Measurements from ENCODE around the gene DSC1.

Gene DSC1

DNA sequence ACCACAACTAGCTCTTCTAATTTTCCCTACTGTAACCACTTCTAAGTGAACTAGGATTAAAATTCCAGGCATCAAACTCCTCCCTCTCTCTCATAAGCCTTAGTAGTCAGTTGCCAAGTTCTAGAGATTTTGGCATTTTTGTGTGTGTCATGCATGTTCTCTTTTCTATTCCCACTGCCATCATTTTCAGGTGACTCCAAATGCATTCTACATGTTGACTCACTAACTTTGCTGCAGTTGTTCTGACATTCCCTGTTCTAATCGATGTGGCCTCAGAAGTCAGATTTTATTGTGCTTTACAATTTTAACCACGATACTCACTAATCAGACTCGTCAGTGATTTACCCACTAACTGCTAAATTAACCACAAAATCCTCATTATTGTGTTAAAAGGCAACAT lies 13.3 kb downstream of the DSC1 start:
- Histone ChIP-seq H3K23ac (ENCODE audit: low read length in 2 of 2) (no peak overlapping the region), H2BK15ac (ENCODE audit: low read depth, poor library complexity, severe bottlenecking) (no peak overlapping the region), H4K91ac (ENCODE audit: low read length) (no peak overlapping the region), H3K14ac (ENCODE audit: low read length in 2 of 2) (no peak overlapping the region), H3K4me1 (ENCODE audit: control insufficient read depth, insufficient read depth, low read depth, low read length) (no peaks in the 10 kb centered on the region), H3K36me3 (ENCODE audit: control insufficient read depth in 1 of 2, insufficient read depth in 2 of 2, low read depth in 1 of 2, low read length in 2 of 2) (no peaks in the 10 kb centered on the region), H2AFZ (ENCODE audit: low read depth, low read length) (no peak overlapping the region), H2AK5ac (ENCODE audit: low read length, severe bottlenecking) (no peak overlapping the region), H3K18ac (ENCODE audit: low read depth in 1 of 2, low read length in 2 of 2) (no peak overlapping the region), H3K4ac (ENCODE audit: low read depth in 1 of 2, low read length in 2 of 2) (no peak overlapping the region), H2BK120ac (ENCODE audit: low read depth, low read length) (no peak overlapping the region), H2BK12ac (ENCODE audit: low read length in 2 of 2) (no peak overlapping the region), H3K27me3 (ENCODE audit: control insufficient read depth in 1 of 2, insufficient read depth in 1 of 2, low read length in 2 of 2) (no peaks in the 10 kb centered on the region), H3K4me3 (ENCODE audit: insufficient read depth in 1 of 2, low read depth in 1 of 2, low read length in 2 of 2) (no peak overlapping the region), H3K4me2 (ENCODE audit: low read length, poor library complexity, severe bottlenecking) (no peak overlapping the region), H3K9ac (ENCODE audit: low read length) (no peak overlapping the region), H4K8ac (ENCODE audit: low read length) (no peak overlapping the region), H3K9me3 (ENCODE audit: control insufficient read depth, low read length) (no peaks in the 10 kb centered on the region), H2BK5ac (ENCODE audit: low read depth, low read length, poor library complexity, severe bottlenecking) (no peak overlapping the region), H3K27ac (ENCODE audit: low read length, poor library complexity, severe bottlenecking) (no peak overlapping the region), H3K79me1 (replicated peaks; ENCODE audit: low read length, poor library complexity, severe bottlenecking) (no peaks in the 10 kb centered on the region)
- no peak for DNase-seq
- WGBS = 81% methylated on average over 3 of the region's 3 CpGs

DNA sequence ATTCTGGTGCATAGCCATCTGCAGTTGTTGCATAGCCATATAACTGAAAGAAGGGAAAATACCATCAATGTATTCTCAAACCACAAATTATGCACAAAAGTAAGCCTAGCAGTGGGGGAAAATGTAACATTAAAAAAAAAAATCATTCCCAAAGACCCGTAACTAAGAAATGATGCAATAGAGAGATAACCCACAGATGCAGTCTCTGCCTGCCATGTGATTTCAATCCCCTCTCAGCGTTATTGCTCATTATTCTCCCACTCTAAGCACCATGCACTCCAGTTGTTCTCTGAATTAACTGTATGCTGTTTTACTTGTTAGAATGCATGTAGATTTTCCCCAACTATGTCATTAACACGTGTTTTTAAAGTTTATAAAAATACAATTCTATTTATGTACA lies 14.1 kb downstream of the DSC1 start:
- no peaks in the 10 kb centered on the region for H3K4me1 ChIP-seq (ENCODE audit: control insufficient read depth, insufficient read depth, low read depth, low read length)
- H2BK120ac ChIP-seq (ENCODE audit: low read depth, low read length) = no peak overlapping the region
- WGBS = 89% methylated on average over 2 of the region's 3 CpGs
- H2BK12ac ChIP-seq (ENCODE audit: low read length in 2 of 2) = no peak overlapping the region
- no peak overlapping the region for H3K9ac ChIP-seq (ENCODE audit: low read length)
- H3K4ac ChIP-seq (ENCODE audit: low read depth in 1 of 2, low read length in 2 of 2) = no peak overlapping the region
- H4K8ac ChIP-seq (ENCODE audit: low read length) = no peak overlapping the region
- no peak overlapping the region for H3K4me3 ChIP-seq (ENCODE audit: insufficient read depth in 1 of 2, low read depth in 1 of 2, low read length in 2 of 2)
- H3K9me3 ChIP-seq (ENCODE audit: control insufficient read depth, low read length) = no peaks in the 10 kb centered on the region
- H4K91ac ChIP-seq (ENCODE audit: low read length) = no peak overlapping the region
- no peak overlapping the region for H3K18ac ChIP-seq (ENCODE audit: low read depth in 1 of 2, low read length in 2 of 2)
- no peaks in the 10 kb centered on the region for H3K27me3 ChIP-seq (ENCODE audit: control insufficient read depth in 1 of 2, insufficient read depth in 1 of 2, low read length in 2 of 2)
- H2BK5ac ChIP-seq (ENCODE audit: low read depth, low read length, poor library complexity, severe bottlenecking) = no peak overlapping the region
- H2AK5ac ChIP-seq (ENCODE audit: low read length, severe bottlenecking) = no peak overlapping the region
- H3K79me1 ChIP-seq (replicated peaks; ENCODE audit: low read length, poor library complexity, severe bottlenecking) = no peaks in the 10 kb centered on the region
- no peak overlapping the region for H3K23ac ChIP-seq (ENCODE audit: low read length in 2 of 2)
- no peak overlapping the region for H3K27ac ChIP-seq (ENCODE audit: low read length, poor library complexity, severe bottlenecking)
- no peak overlapping the region for H3K4me2 ChIP-seq (ENCODE audit: low read length, poor library complexity, severe bottlenecking)
- H3K36me3 ChIP-seq (ENCODE audit: control insufficient read depth in 1 of 2, insufficient read depth in 2 of 2, low read depth in 1 of 2, low read length in 2 of 2) = no peaks in the 10 kb centered on the region
- no peak overlapping the region for H2AFZ ChIP-seq (ENCODE audit: low read depth, low read length)
- H3K14ac ChIP-seq (ENCODE audit: low read length in 2 of 2) = no peak overlapping the region
- H2BK15ac ChIP-seq (ENCODE audit: low read depth, poor library complexity, severe bottlenecking) = no peak overlapping the region
- no peak for DNase-seq

DNA sequence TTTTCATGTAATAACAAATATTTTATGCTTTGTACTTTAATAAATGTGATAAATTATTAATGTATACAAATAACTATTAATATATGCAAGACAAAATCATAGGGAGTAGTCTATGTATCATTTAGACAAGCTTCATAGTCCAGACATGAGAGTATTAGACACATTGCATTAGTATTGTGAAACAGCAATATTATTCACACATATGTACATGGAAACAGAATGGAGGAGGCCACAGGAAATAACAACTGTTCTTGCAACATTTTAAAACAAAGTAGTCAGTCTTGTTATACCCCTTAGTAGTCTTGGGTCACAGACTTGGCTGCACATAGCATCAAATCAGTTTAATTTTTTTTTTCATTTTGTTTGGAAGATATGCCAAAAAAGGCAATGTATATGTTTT lies 15.8 kb downstream of the DSC1 start:
- H2BK12ac ChIP-seq (ENCODE audit: low read length in 2 of 2) = no peak overlapping the region
- no peak overlapping the region for H2BK15ac ChIP-seq (ENCODE audit: low read depth, poor library complexity, severe bottlenecking)
- no peak overlapping the region for H3K27ac ChIP-seq (ENCODE audit: low read length, poor library complexity, severe bottlenecking)
- no peak overlapping the region for H2AFZ ChIP-seq (ENCODE audit: low read depth, low read length)
- H3K4ac ChIP-seq (ENCODE audit: low read depth in 1 of 2, low read length in 2 of 2) = no peak overlapping the region
- H3K9me3 ChIP-seq (ENCODE audit: control insufficient read depth, low read length) = no peaks in the 10 kb centered on the region
- no peaks in the 10 kb centered on the region for H3K27me3 ChIP-seq (ENCODE audit: control insufficient read depth in 1 of 2, insufficient read depth in 1 of 2, low read length in 2 of 2)
- no peaks in the 10 kb centered on the region for H3K79me1 ChIP-seq (replicated peaks; ENCODE audit: low read length, poor library complexity, severe bottlenecking)
- no peak overlapping the region for H4K91ac ChIP-seq (ENCODE audit: low read length)
- no peak overlapping the region for H3K23ac ChIP-seq (ENCODE audit: low read length in 2 of 2)
- H3K14ac ChIP-seq (ENCODE audit: low read length in 2 of 2) = no peak overlapping the region
- H3K4me1 ChIP-seq (ENCODE audit: control insufficient read depth, insufficient read depth, low read depth, low read length) = no peaks in the 10 kb centered on the region
- H3K4me3 ChIP-seq (ENCODE audit: insufficient read depth in 1 of 2, low read depth in 1 of 2, low read length in 2 of 2) = no peak overlapping the region
- H2AK5ac ChIP-seq (ENCODE audit: low read length, severe bottlenecking) = no peak overlapping the region
- DNase-seq = no peak
- H2BK5ac ChIP-seq (ENCODE audit: low read depth, low read length, poor library complexity, severe bottlenecking) = no peak overlapping the region
- no peak overlapping the region for H3K9ac ChIP-seq (ENCODE audit: low read length)
- H2BK120ac ChIP-seq (ENCODE audit: low read depth, low read length) = no peak overlapping the region
- no peak overlapping the region for H3K4me2 ChIP-seq (ENCODE audit: low read length, poor library complexity, severe bottlenecking)
- H3K36me3 ChIP-seq (ENCODE audit: control insufficient read depth in 1 of 2, insufficient read depth in 2 of 2, low read depth in 1 of 2, low read length in 2 of 2) = no peaks in the 10 kb centered on the region
- no peak overlapping the region for H4K8ac ChIP-seq (ENCODE audit: low read length)
- H3K18ac ChIP-seq (ENCODE audit: low read depth in 1 of 2, low read length in 2 of 2) = no peak overlapping the region

DNA sequence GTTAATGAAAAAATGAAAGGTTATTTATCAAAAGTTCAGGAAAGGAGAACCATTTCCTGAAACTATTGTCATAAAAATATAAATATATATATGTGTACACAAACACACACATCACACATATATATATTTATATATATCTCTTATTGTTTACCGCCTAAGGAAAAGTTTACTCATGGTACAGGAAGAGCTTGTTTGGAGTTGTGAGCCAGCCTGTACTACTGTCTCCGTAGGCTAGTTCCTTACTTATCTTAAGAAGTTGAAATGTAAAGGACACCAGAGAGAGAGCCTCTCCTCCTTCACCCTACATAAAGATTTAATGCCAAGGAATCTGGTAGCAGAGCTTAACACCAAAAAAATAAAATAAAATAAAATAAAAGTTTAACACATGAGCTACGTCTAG lies 19.6 kb downstream of the DSC1 start:
- no peaks in the 10 kb centered on the region for H3K79me1 ChIP-seq (replicated peaks; ENCODE audit: low read length, poor library complexity, severe bottlenecking)
- no peak for DNase-seq
- H3K9ac ChIP-seq (ENCODE audit: low read length) = no peak overlapping the region
- H3K4me1 ChIP-seq (ENCODE audit: control insufficient read depth, insufficient read depth, low read depth, low read length) = no peaks in the 10 kb centered on the region
- no peak overlapping the region for H3K14ac ChIP-seq (ENCODE audit: low read length in 2 of 2)
- H4K91ac ChIP-seq (ENCODE audit: low read length) = no peak overlapping the region
- no CpG with 5 or more reads among the region's 3 CpGs for WGBS
- H3K4me2 ChIP-seq (ENCODE audit: low read length, poor library complexity, severe bottlenecking) = no peak overlapping the region
- no peak overlapping the region for H2AK5ac ChIP-seq (ENCODE audit: low read length, severe bottlenecking)
- no peak overlapping the region for H2BK12ac ChIP-seq (ENCODE audit: low read length in 2 of 2)
- no peaks in the 10 kb centered on the region for H3K36me3 ChIP-seq (ENCODE audit: control insufficient read depth in 1 of 2, insufficient read depth in 2 of 2, low read depth in 1 of 2, low read length in 2 of 2)
- H3K27me3 ChIP-seq (ENCODE audit: control insufficient read depth in 1 of 2, insufficient read depth in 1 of 2, low read length in 2 of 2) = no peaks in the 10 kb centered on the region
- no peak overlapping the region for H2BK5ac ChIP-seq (ENCODE audit: low read depth, low read length, poor library complexity, severe bottlenecking)
- H3K18ac ChIP-seq (ENCODE audit: low read depth in 1 of 2, low read length in 2 of 2) = no peak overlapping the region
- no peak overlapping the region for H3K27ac ChIP-seq (ENCODE audit: low read length, poor library complexity, severe bottlenecking)
- no peak overlapping the region for H3K4me3 ChIP-seq (ENCODE audit: insufficient read depth in 1 of 2, low read depth in 1 of 2, low read length in 2 of 2)
- no peak overlapping the region for H2BK120ac ChIP-seq (ENCODE audit: low read depth, low read length)
- H3K4ac ChIP-seq (ENCODE audit: low read depth in 1 of 2, low read length in 2 of 2) = no peak overlapping the region
- H4K8ac ChIP-seq (ENCODE audit: low read length) = no peak overlapping the region
- no peak overlapping the region for H2BK15ac ChIP-seq (ENCODE audit: low read depth, poor library complexity, severe bottlenecking)
- H3K23ac ChIP-seq (ENCODE audit: low read length in 2 of 2) = no peak overlapping the region
- no peaks in the 10 kb centered on the region for H3K9me3 ChIP-seq (ENCODE audit: control insufficient read depth, low read length)
- no peak overlapping the region for H2AFZ ChIP-seq (ENCODE audit: low read depth, low read length)

Measured in mesenchymal stem cell (in vitro differentiated cells and primary cell).